ENCODE results near the gene SPATS2. TPM values are rescaled to one million over a fixed set of nuclear protein-coding genes. Genes with fewer than 3 reads are reported as not detected.
A peak's percentile ranks its signal among the peaks of the same experiment; 100 is the strongest.
"Not testable (repeated sequence)": the region's sequence is repeated elsewhere in the genome, so short reads cannot be mapped to it uniquely, and the experiment has no call there.

SPATS2 gene
- total RNA-seq, 1 donor from 2014 or later: 44.5 TPM

- no peak for DNase-seq (ENCODE audit: low read depth, low spot score)
Observed at GRCh38 chr12:49462083-49462744, 95.0 kb downstream of the SPATS2 start.

GRCh38 chr12:49465132-49465531 lies 97.9 kb downstream of the SPATS2 start:
- no peak for DNase-seq (ENCODE audit: low read depth, low spot score)

GRCh38 chr12:49470986-49471385 lies 103.7 kb downstream of the SPATS2 start:
- no peak for DNase-seq (ENCODE audit: low read depth, low spot score)

GRCh38 chr12:49471557-49471956 lies 104.3 kb downstream of the SPATS2 start:
- no peak for DNase-seq (ENCODE audit: low read depth, low spot score)

GRCh38 chr12:49476091-49476490 lies 108.8 kb downstream of the SPATS2 start:
- DNase-seq (ENCODE audit: low read depth, low spot score): no peak

GRCh38 chr12:49478949-49479664 lies 111.8 kb downstream of the SPATS2 start:
- DNase-seq (ENCODE audit: low read depth, low spot score): no peak

- no peak for DNase-seq (ENCODE audit: low read depth, low spot score)
Observed at GRCh38 chr12:49482095-49483051, 115.1 kb downstream of the SPATS2 start.

GRCh38 chr12:49483619-49484018 lies 116.4 kb downstream of the SPATS2 start:
- no peak for DNase-seq (ENCODE audit: low read depth, low spot score)

GRCh38 chr12:49487605-49488004 lies 120.3 kb downstream of the SPATS2 start:
- DNase-seq (ENCODE audit: low read depth, low spot score): no peak

- no peak for DNase-seq (ENCODE audit: low read depth, low spot score)
Observed at GRCh38 chr12:49489154-49489553, 121.9 kb downstream of the SPATS2 start.

GRCh38 chr12:49489720-49490119 lies 122.5 kb downstream of the SPATS2 start:
- peak; percentile 80 for DNase-seq (ENCODE audit: low read depth, low spot score)

GRCh38 chr12:49491823-49492222 lies 124.6 kb downstream of the SPATS2 start:
- no peak for DNase-seq (ENCODE audit: low read depth, low spot score)

- DNase-seq (ENCODE audit: low read depth, low spot score): no peak
Observed at GRCh38 chr12:49493900-49494299, 126.6 kb downstream of the SPATS2 start.

- DNase-seq (ENCODE audit: low read depth, low spot score): no peak
Observed at GRCh38 chr12:49496417-49497360, 129.4 kb downstream of the SPATS2 start.

GRCh38 chr12:49501895-49502294 lies 134.6 kb downstream of the SPATS2 start:
- DNase-seq (ENCODE audit: low read depth, low spot score): no peak

GRCh38 chr12:49502590-49502989 lies 135.3 kb downstream of the SPATS2 start:
- no peak for DNase-seq (ENCODE audit: low read depth, low spot score)

- peak; percentile 93 for DNase-seq (ENCODE audit: low read depth, low spot score)
Observed at GRCh38 chr12:49503674-49504180, 136.5 kb downstream of the SPATS2 start.

GRCh38 chr12:49505672-49506071 lies 138.4 kb downstream of the SPATS2 start:
- no peak for DNase-seq (ENCODE audit: low read depth, low spot score)

GRCh38 chr12:49507139-49507538 lies 139.9 kb downstream of the SPATS2 start:
- DNase-seq (ENCODE audit: low read depth, low spot score): peak; percentile 95

- DNase-seq (ENCODE audit: low read depth, low spot score): not testable (repeated sequence)
Observed at GRCh38 chr12:49509681-49510080, 142.4 kb downstream of the SPATS2 start.

- no peak for DNase-seq (ENCODE audit: low read depth, low spot score)
Observed at GRCh38 chr12:49511410-49511809, 144.1 kb downstream of the SPATS2 start.
